ENCODE measurements around the gene COX17.

The COX17 gene

DNA sequence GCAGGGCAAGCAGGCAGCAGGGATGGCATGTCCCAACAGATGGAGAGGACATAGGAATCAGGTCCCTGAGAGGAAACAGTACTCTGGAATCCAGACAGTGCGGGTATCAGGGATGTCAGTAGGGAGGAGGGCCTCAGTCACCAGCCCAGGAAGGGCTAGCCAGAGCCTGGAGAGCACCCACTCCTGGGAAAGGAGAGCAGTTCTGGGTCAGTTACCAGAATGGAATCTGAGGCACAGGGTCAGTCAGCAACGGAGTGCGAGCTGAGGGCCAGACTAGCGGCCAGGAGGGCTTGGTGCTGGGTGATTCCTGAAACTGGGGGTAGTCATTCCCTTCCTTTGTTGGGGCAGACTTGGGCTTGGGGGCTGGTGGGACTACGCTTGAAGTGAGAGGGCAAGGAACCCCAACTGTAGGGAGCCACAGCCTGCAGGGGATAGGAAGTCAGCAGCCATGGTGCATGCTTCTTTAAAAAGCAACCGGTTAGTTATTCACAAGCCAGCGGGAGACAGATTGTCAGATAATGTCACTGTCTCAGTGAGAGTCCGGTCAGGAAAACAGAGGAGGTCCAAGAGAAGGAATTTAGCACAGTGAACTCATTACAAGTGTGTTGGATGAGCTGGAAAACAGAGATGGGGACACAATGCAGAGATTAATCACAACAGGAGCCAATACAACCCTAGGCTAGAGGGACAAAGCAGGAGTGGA lies 51.6 kb downstream of the COX17 start:
- no peaks in the 10 kb centered on the region for H3K9me3 ChIP-seq (ENCODE audit: control insufficient read depth, low read length)
- H3K27ac ChIP-seq (ENCODE audit: insufficient read depth, low read length, poor library complexity, severe bottlenecking) = no peak overlapping the region
- H3K36me3 ChIP-seq (ENCODE audit: control insufficient read depth, insufficient read depth, low read length) = no peaks in the 10 kb centered on the region
- no peaks in the 10 kb centered on the region for H3K27me3 ChIP-seq (replicated peaks; ENCODE audit: control insufficient read depth, insufficient read depth, low read length, poor library complexity, severe bottlenecking)
- H3K4me1 ChIP-seq (ENCODE audit: control insufficient read depth, insufficient read depth, low read length, poor library complexity, severe bottlenecking) = peaks cover 3% of the 10 kb centered on the region
- no peak overlapping the region for H3K4me3 ChIP-seq (ENCODE audit: insufficient read depth, low read depth, low read length, poor library complexity, severe bottlenecking)
- DNase-seq = no peak

DNA sequence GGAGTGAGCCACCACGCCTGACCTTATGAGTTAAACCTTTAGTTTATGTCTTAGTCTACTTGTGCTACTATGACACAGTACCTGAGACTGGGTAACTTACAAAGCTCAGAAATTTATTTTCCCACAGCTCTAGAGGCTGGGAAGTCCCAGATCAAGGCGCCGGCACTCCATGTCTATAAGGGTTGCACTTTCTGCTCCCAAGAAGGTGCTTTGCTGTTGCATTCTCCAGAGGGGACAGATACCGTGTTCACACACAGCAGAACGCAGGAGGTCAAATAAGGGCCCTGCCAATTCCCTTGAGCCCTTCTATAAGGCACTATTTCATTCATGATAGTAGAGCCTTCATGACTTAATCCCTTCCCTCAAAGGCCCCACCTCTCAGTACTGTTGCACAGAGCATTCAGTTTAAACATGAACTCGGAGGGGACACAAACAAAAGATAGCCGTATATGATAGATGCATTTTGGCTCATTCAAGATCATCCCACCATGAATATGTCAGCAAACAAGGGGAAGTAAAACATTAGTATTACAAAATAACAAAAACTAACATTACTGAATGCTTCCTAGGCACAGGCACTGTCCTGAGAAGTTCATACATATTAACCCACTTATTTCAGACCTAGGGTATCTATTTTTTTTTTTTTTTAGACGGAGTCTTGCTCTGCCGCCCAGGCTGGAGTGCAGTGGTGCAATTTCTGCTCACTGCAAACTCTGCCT lies 53.0 kb downstream of the COX17 start:
- Histone ChIP-seq H3K4me3 (ENCODE audit: insufficient read depth, low read depth, low read length, poor library complexity, severe bottlenecking) (no peak overlapping the region), H3K36me3 (ENCODE audit: control insufficient read depth, insufficient read depth, low read length) (no peaks in the 10 kb centered on the region), H3K9me3 (ENCODE audit: control insufficient read depth, low read length) (no peaks in the 10 kb centered on the region), H3K27ac (ENCODE audit: insufficient read depth, low read length, poor library complexity, severe bottlenecking) (no peak overlapping the region), H3K27me3 (replicated peaks; ENCODE audit: control insufficient read depth, insufficient read depth, low read length, poor library complexity, severe bottlenecking) (no peaks in the 10 kb centered on the region), H3K4me1 (ENCODE audit: control insufficient read depth, insufficient read depth, low read length, poor library complexity, severe bottlenecking) (peaks cover 3% of the 10 kb centered on the region)
- DNase-seq = no peak

DNA sequence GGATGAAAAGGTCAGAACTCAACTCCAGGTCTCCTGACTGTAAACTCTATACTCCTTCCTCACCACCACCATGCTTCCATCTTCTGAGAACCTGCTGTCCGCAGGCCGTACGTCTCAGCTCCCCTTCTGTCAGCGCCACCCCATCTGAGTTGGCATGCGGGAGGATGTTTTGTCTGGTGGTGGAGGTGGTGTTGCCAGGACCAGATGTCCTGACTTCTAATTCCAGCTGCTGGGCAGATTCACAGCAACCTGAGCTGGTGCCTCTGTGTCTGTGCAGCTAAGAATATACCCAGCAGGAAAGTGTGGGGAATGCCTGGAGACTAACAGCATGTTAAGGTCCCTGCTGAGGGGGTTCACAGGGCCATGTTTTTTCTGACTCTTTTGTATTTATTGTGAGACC lies 56.3 kb downstream of the COX17 start:
- no peaks in the 10 kb centered on the region for H3K9me3 ChIP-seq (ENCODE audit: control insufficient read depth, low read length)
- no peaks in the 10 kb centered on the region for H3K4me1 ChIP-seq (ENCODE audit: control insufficient read depth, insufficient read depth, low read length, poor library complexity, severe bottlenecking)
- DNase-seq = no peak
- no peaks in the 10 kb centered on the region for H3K27me3 ChIP-seq (replicated peaks; ENCODE audit: control insufficient read depth, insufficient read depth, low read length, poor library complexity, severe bottlenecking)
- no peak overlapping the region for H3K27ac ChIP-seq (ENCODE audit: insufficient read depth, low read length, poor library complexity, severe bottlenecking)
- no peaks in the 10 kb centered on the region for H3K36me3 ChIP-seq (ENCODE audit: control insufficient read depth, insufficient read depth, low read length)
- no peak overlapping the region for H3K4me3 ChIP-seq (ENCODE audit: insufficient read depth, low read depth, low read length, poor library complexity, severe bottlenecking)
